Upper lobe of right lung (tissue), 1 donor: Measurements from ENCODE around the gene PVR. TPM values are rescaled to one million over a fixed set of nuclear protein-coding genes. Genes with fewer than 3 reads are reported as not detected.
A peak's percentile ranks its signal among the peaks of the same experiment; 100 is the strongest.
"Not testable (repeated sequence)": the region's sequence is repeated elsewhere in the genome, so short reads cannot be mapped to it uniquely, and the experiment has no call there.

Experiments used
- ATAC-seq: fragments of 200-7000 bp; cut with Tn5 transposase; one replicate; pipeline ENCODE4 v1.9.1; 2020; ENCODE audit warnings: mild to moderate bottlenecking, moderate library complexity
- DNase-seq: peaks from one replicate; pipeline ENCODE4 v3.0.0-alpha.2; 2020
- H3K27ac ChIP-seq: fragments of 200-600 bp; one replicate; pipeline ENCODE4 v1.8.0; 2022
- H3K27me3 ChIP-seq: fragments of 200-600 bp; one replicate; pipeline ENCODE4 v1.8.0; 2022; ENCODE audit warnings: mild to moderate bottlenecking
- H3K36me3 ChIP-seq: fragments of 200-600 bp; one replicate; pipeline ENCODE4 v1.8.0; 2022
- H3K4me1 ChIP-seq: fragments of 200-600 bp; one replicate; pipeline ENCODE4 v1.8.0; 2022
- H3K4me3 ChIP-seq: fragments of 200-600 bp; one replicate; pipeline ENCODE4 v1.8.0; 2022; ENCODE audit warnings: mild to moderate bottlenecking
- H3K9me3 ChIP-seq: fragments of 200-600 bp; one replicate; pipeline ENCODE4 v1.8.0; 2022
- intact Hi-C: fragments of 100-400 bp; cut with DNase I; formaldehyde crosslinking; loops from one replicate; pipeline ENCODE4 v1.11.0; 2022
- total RNA-seq: library from RNA; stranded (reverse); fragmentation: NEBNext Ultra II Directional; extraction: Animal tissue kit (Norgen Biotek cat#: 25700); gene quantifications from one replicate; pipeline ENCODE4 v1.2.1, GENCODE V29; 2021
- TF ChIP-seq, protein P1 (sequence below): fragments of 200-600 bp; IDR thresholded peaks from one replicate; pipeline ENCODE4 v1.8.0; 2022; ENCODE audit warnings: antibody characterized with exemption
- donor health status: DM: no; HTN: yes; CAD: no; lungs with severe emphysema.

Gene PVR
- total RNA-seq, 1 donor from 2014 or later = 40.8 TPM

DNA sequence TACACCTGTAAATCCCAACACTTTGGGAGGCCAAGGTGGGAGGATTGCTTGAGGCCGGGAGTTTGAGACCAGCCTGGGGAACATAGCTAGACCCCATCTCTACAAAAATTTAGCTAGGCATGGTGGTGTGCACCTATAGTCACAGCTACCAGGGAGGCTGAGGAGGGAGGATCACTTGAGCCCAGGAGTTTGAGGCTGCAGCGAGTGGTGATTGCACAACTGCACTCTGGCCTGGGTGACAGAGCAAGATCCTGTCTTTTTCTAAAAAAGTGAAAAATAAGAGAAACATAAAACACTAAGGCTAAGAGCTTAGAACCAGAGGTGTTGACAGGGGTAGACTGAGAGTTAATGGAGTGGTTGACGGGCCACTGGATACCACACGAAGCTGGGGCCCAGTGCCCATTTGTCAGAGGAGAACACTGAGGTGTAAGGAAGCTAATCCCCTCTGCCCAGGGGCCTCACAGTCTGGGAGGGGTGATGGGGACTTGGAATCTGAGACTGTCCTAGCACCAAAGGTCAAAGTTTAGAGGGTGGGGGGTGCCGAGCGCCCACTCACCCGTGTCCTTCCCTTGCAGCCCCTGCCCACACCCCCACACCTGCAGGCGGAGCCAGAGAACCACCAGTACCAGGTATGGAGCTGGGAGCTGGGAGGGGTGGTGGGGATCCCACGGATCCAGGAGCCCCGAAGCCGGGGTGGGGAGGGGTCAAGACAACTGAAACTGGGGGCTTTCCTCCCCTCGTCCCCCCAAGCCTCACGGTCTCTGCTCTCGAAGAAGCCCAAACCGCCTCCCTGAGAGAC lies 38.5 kb downstream of the PVR start:
- ATAC-seq (no peak), DNase-seq (no peak)
- Histone ChIP-seq H3K4me3 (no peak overlapping the region), H3K27me3 (no peaks in the 10 kb centered on the region), H3K36me3 (no peaks in the 10 kb centered on the region), H3K27ac (no peak overlapping the region), H3K9me3 (no peaks in the 10 kb centered on the region), H3K4me1 (peaks cover 26% of the 10 kb centered on the region)
- TF ChIP-seq, protein P1, sequence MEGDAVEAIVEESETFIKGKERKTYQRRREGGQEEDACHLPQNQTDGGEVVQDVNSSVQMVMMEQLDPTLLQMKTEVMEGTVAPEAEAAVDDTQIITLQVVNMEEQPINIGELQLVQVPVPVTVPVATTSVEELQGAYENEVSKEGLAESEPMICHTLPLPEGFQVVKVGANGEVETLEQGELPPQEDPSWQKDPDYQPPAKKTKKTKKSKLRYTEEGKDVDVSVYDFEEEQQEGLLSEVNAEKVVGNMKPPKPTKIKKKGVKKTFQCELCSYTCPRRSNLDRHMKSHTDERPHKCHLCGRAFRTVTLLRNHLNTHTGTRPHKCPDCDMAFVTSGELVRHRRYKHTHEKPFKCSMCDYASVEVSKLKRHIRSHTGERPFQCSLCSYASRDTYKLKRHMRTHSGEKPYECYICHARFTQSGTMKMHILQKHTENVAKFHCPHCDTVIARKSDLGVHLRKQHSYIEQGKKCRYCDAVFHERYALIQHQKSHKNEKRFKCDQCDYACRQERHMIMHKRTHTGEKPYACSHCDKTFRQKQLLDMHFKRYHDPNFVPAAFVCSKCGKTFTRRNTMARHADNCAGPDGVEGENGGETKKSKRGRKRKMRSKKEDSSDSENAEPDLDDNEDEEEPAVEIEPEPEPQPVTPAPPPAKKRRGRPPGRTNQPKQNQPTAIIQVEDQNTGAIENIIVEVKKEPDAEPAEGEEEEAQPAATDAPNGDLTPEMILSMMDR = no peak
- intact Hi-C loops = no loop called here

GRCh38 chr19:44682807-44683206 lies 39.1 kb downstream of the PVR start:
- ATAC-seq (no peak), DNase-seq (no peak)
- Histone ChIP-seq H3K27me3 (no peaks in the 10 kb centered on the region), H3K4me1 (peaks cover 26% of the 10 kb centered on the region), H3K9me3 (no peaks in the 10 kb centered on the region), H3K36me3 (no peaks in the 10 kb centered on the region), H3K27ac (no peak overlapping the region), H3K4me3 (no peak overlapping the region)
- TF ChIP-seq, protein P1 = no peak
- intact Hi-C loops = no loop called here

DNA sequence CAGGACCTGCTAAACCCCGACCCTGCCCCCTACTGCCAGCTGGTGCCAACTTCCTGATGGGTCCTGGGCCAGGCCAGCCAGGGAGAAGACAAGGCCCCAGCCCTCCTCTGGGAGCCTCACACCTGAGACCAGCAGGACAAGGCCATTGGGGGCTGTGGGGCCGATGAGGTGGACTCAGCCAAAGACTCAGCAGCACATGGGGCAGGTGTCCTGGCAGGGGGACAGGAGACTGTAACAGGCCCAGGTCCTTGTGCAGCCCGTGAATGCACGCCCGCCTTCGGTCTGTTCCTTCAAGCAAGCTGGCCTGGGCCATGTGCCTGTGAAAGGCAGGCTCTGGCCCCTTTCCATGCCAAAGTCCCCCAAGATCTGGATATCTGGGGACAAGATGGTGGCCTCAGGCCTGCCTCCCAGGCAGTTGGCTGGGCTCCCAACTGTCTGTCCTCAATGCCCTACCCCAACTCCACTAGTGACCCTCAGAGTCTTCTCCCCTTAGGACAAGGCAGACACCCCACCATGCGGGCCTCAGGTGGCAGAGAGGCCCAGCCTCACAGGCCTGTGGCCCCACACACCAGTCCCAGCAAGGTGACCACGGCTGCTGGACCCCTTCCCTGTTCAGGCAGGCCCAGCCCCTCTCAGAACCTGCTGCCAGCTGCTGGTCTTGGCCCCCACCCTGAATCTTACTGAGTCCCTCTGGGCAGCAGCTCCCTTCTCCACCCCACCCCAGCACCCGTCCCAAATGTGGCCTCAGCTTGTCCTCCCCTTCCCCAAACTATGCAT lies 39.9 kb downstream of the PVR start:
- Histone ChIP-seq H3K27me3 (no peaks in the 10 kb centered on the region), H3K4me3 (no peak overlapping the region), H3K27ac (peak overlapping the region; percentile 63), H3K9me3 (no peaks in the 10 kb centered on the region), H3K4me1 (peaks cover 26% of the 10 kb centered on the region), H3K36me3 (no peaks in the 10 kb centered on the region)
- ATAC-seq (no peak), DNase-seq (no peak)
- TF ChIP-seq, protein P1 = no peak
- intact Hi-C loops = no loop called here

DNA sequence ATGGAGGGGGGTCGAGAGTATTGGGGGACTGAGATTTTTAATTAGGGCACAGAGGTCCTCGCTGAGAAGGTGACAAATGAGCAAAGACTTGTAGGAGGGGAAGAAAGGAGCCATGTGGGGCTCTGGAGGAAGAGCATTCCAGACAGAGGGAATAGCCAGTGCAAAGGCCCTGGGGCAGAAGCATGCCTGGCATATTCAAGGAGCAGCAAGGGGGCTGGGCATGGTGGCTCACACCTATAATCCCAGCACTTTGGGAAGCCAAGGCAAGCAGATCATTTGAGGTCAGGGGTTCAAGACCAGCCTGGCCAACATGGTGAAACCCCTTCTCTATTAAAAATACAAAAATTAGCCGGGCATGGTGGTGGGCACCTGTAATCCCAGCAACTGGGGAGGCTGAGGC lies 40.7 kb downstream of the PVR start:
- H3K4me3 ChIP-seq, H3K36me3 ChIP-seq, ATAC-seq, DNase-seq, H3K27me3 ChIP-seq, H3K9me3 ChIP-seq, intact Hi-C loops: not testable (repeated sequence)
- H3K4me1 ChIP-seq = peaks cover 31% of the 10 kb centered on the region
- peak overlapping the region; percentile 63 for H3K27ac ChIP-seq

DNA sequence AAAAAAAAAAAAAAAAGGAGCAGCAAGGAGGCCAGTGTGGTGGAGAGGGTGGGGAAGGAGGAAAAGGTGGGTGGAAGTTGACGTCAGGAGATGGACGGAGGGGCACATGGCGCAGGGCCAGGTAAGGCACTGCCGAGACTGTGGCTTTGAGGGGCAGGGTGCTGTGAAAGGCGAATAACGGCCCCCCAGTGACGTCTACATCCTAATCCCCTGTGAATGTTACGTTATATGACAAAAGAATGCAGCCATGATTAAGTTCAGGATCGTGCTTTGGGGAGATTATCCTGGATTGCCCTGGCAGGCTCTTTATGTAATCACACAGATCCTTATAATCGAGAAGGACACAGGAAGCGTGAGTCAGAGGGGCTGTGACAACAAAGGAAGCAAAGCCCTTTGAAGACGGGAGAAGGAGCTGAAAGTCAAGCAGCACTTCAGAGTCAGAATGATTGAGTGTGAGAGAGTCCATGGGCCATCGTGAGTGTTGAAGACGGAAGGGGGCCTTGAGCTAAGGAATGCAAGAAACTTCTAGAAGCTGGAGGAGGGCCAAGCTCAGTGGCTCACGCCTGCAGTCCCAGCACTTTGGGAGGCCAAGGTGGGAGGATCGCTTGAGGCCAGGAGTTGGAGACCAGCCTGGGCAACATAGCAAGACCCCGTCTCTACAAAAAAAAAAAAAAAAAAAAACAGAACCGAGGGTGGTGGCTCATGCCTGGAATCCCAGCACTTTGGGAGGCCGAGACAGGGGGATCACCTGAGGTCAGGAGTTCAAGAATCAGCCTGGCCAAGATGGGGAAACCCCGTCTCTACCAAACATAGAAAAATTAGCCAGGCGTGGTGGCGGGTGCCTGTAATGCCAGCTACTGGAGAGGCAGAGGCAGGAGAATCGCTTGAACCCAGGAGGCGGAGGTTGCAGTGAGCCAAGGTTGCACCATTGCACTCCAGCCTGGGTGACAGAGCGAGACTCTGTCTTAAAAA lies 41.5 kb downstream of the PVR start:
- TF ChIP-seq, protein P1 = no peak
- no peaks in the 10 kb centered on the region for H3K27me3 ChIP-seq
- H3K27ac ChIP-seq = peak overlapping the region; percentile 63
- ATAC-seq (peak; percentile 62), DNase-seq (no peak)
- H3K36me3 ChIP-seq = no peaks in the 10 kb centered on the region
- intact Hi-C loops = loop anchor here (5.0 kb wide), 1 partner anchor 87 kb away; no protein-coding TSS in a partner anchor
- H3K9me3 ChIP-seq = no peaks in the 10 kb centered on the region
- H3K4me1 ChIP-seq = peaks cover 34% of the 10 kb centered on the region
- H3K4me3 ChIP-seq = no peak overlapping the region
